Measurements from ENCODE around the gene KANK4. TPM values are rescaled to one million over a fixed set of nuclear protein-coding genes. Genes with fewer than 3 reads are reported as not detected.

Gene KANK4
- not detected in 2 replicates for polyA plus RNA-seq

GRCh38 chr1:62318756-62319544 is at the start of gene KANK4:
Gene KANK4, minus strand, starts transcription at chr1:62319434. Its CDS starts 37,870 bp downstream, at chr1:62281564.

GRCh38 chr1:62194651-62195544 is 124.3 kb downstream of the KANK4 start, which contains the start of gene L1TD1:
Gene L1TD1, plus strand, starts transcription at chr1:62194849. Its CDS starts 11,780 bp downstream, at chr1:62206629.

Other genes with a start within 250 kb of the KANK4 start
- gene L1TD1, start 124.6 kb downstream of the KANK4 start, polyA plus RNA-seq = not detected in 2 replicates
- 23.6 and 29.3 TPM in 2 replicates for gene USP1, start 117.6 kb upstream of the KANK4 start, polyA plus RNA-seq

Data from Purkinje cell (primary cell).